PC-3 (cell line): ENCODE results near the gene ADCY10. TPM values are rescaled to one million over a fixed set of nuclear protein-coding genes. Genes with fewer than 3 reads are reported as not detected.

Experiments used
- ATAC-seq: fragments of 200-7000 bp; cut with Tn5 transposase; 2 replicates; pipeline ENCODE4 v1.9.1; 2020; ENCODE audit warnings: mild to moderate bottlenecking, moderate library complexity
- BruUV-seq: library from RNA; stranded (reverse); fragments of 400-500 nt; replicated peaks from 2 replicates; lab custom pipeline; 2021; lab: Mats Ljungman, UMichigan
- CTCF ChIA-PET: fragments of 300-600 bp; sonication (Branson Sonifier 250); formaldehyde crosslinking; loops from one replicate; lab custom pipeline; 2022; ENCODE audit warnings: antibody characterized with exemption; lab: Charles Lee
- POLR2A ChIA-PET: fragments of 300-600 bp; sonication (Branson Sonifier 250); formaldehyde crosslinking; loops from one replicate; lab custom pipeline; 2022; ENCODE audit warnings: antibody characterized with exemption; ENCODE audit not compliant: unreplicated experiment; lab: Charles Lee
- DNase-seq: peaks from one replicate; pipeline ENCODE4 v3.0.0-alpha.2; 2015
- H2AFZ ChIP-seq: fragments of 300-600 bp; sonication (generic); 2 replicates; pipeline ENCODE4 v1.6.0; 2016; ENCODE audit warnings: antibody characterized with exemption, low read length
- H3F3A ChIP-seq: fragments of 300-600 bp; sonication (generic); one replicate; pipeline ENCODE4 v1.6.0; 2017; ENCODE audit warnings: antibody characterized with exemption, low read length, control low read depth, mild to moderate bottlenecking; ENCODE audit not compliant: unreplicated experiment
- H3K27ac ChIP-seq: fragments of 300-600 bp; sonication (generic); 2 replicates; pipeline ENCODE4 v1.5.1; 2016; ENCODE audit warnings: mild to moderate bottlenecking, low read length
- H3K27me3 ChIP-seq: fragments of 300-600 bp; sonication (generic); 2 replicates; pipeline ENCODE4 v1.6.1; 2016; ENCODE audit warnings: low read length, mixed read lengths
- H3K36me3 ChIP-seq: fragments of 300-600 bp; sonication (generic); 2 replicates; pipeline ENCODE4 v1.6.1; 2016; ENCODE audit warnings: low read depth, mixed run types, low read length, mixed read lengths
- H3K4me1 ChIP-seq: fragments of 300-600 bp; sonication (generic); 2 replicates; pipeline ENCODE4 v1.5.1; 2016; ENCODE audit warnings: low read length; ENCODE audit not compliant: insufficient read depth
- H3K4me2 ChIP-seq: fragments of 300-600 bp; sonication (generic); 2 replicates; pipeline ENCODE4 v1.6.0; 2016; ENCODE audit warnings: low read length
- H3K4me3 ChIP-seq: fragments of 300-600 bp; sonication (generic); 2 replicates; pipeline ENCODE4 v1.5.1; 2016; ENCODE audit warnings: mild to moderate bottlenecking, low read length, mixed read lengths
- H3K79me2 ChIP-seq: fragments of 300-600 bp; sonication (generic); 2 replicates; pipeline ENCODE4 v1.6.1; 2017; ENCODE audit warnings: low read length, mixed read lengths
- H3K9ac ChIP-seq: fragments of 300-600 bp; sonication (generic); 2 replicates; pipeline ENCODE4 v1.6.0; 2016; ENCODE audit warnings: mild to moderate bottlenecking, low read length
- H3K9me2 ChIP-seq: fragments of 300-600 bp; sonication (generic); replicated peaks from 2 replicates; pipeline ENCODE4 v1.6.1; 2016; ENCODE audit warnings: mixed run types, low read length, mixed read lengths
- H3K9me3 ChIP-seq: fragments of 300-600 bp; sonication (generic); 2 replicates; pipeline ENCODE4 v1.6.1; 2016; ENCODE audit warnings: low read length, mixed read lengths
- H4K20me1 ChIP-seq: fragments of 300-600 bp; sonication (generic); 2 replicates; pipeline ENCODE4 v1.6.1; 2016; ENCODE audit warnings: low read length, mixed read lengths
- EZH2 ChIP-seq: fragments of 300-600 bp; sonication (generic); IDR thresholded peaks from one replicate; pipeline ENCODE4 v1.6.1; 2017; ENCODE audit warnings: antibody characterized with exemption, mild to moderate bottlenecking, low read length; ENCODE audit not compliant: unreplicated experiment
- EZH2phosphoT487 ChIP-seq: fragments of 300-600 bp; sonication (generic); IDR thresholded peaks from 2 replicates; pipeline ENCODE4 v1.6.1; 2018; ENCODE audit warnings: mild to moderate bottlenecking, antibody characterized with exemption, low read length, borderline replicate concordance
- intact Hi-C: fragments of 100-400 bp; cut with micrococcal nuclease; formaldehyde crosslinking; loops from 2 replicates; pipeline ENCODE4 v1.9.0; 2023
- total RNA-seq: library from RNA; depleted of rRNA; stranded (reverse); fragments of >200 nt; gene quantifications from 2 replicates; pipeline ENCODE4 v1.2.3, GENCODE V29; 2014
- TF ChIP-seq, protein P1 (sequence below): fragments of 300-600 bp; sonication (generic); conservative IDR thresholded peaks from 2 replicates; pipeline ENCODE4 v1.5.1; 2017; ENCODE audit warnings: antibody characterized with exemption, low read depth, mild to moderate bottlenecking, low read length

Gene ADCY10
- total RNA-seq, 1 experiment from 2014 or later = not detected

DNA sequence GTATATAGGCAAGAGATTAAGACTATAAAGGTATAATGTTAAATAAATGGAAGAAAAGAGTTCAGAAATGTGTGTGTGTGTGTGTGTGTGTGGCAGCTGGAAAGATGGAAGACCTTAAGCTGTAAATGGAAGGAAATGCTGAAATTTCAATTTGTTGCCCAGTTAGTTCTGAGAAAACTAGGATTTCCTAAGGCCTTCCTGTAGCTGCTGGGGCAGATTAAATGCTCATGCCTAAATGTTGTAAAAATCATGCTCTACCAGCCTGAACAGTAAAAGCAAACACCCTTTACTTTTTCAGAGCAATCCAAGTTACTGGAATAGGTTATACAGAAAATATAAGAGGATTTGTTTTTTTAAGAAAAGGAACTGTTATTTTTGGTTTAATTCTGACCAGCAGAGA is 8.3 kb downstream of the ADCY10 start:
- TF ChIP-seq, protein P1, sequence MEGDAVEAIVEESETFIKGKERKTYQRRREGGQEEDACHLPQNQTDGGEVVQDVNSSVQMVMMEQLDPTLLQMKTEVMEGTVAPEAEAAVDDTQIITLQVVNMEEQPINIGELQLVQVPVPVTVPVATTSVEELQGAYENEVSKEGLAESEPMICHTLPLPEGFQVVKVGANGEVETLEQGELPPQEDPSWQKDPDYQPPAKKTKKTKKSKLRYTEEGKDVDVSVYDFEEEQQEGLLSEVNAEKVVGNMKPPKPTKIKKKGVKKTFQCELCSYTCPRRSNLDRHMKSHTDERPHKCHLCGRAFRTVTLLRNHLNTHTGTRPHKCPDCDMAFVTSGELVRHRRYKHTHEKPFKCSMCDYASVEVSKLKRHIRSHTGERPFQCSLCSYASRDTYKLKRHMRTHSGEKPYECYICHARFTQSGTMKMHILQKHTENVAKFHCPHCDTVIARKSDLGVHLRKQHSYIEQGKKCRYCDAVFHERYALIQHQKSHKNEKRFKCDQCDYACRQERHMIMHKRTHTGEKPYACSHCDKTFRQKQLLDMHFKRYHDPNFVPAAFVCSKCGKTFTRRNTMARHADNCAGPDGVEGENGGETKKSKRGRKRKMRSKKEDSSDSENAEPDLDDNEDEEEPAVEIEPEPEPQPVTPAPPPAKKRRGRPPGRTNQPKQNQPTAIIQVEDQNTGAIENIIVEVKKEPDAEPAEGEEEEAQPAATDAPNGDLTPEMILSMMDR = no peak
- TF ChIP-seq EZH2phosphoT487 = no peak
- no peak for TF ChIP-seq EZH2
- H3K9me3 ChIP-seq = peaks cover 7% of the 10 kb centered on the region; the same call in 1 of the 2 replicates
- no peak for DNase-seq
- ATAC-seq = no peak
- intact Hi-C loops = no loop called here
- peaks cover 8% of the 10 kb centered on the region; the same call in 1 of the 2 replicates for H3K4me1 ChIP-seq
- no peaks in the 10 kb centered on the region for H3K36me3 ChIP-seq
- H3K9me2 ChIP-seq = no peaks in the 10 kb centered on the region
- no peak overlapping the region for H3K4me2 ChIP-seq
- POLR2A ChIA-PET = no interaction called here
- H3K9ac ChIP-seq = no peak overlapping the region
- H3K79me2 ChIP-seq = no peaks in the 10 kb centered on the region
- H3K4me3 ChIP-seq = no peak overlapping the region
- no peak overlapping the region for H3K27ac ChIP-seq
- CTCF ChIA-PET = interaction anchor here (1.5 kb wide), 1 partner anchor 177 kb away, joined by 3 read pairs; no protein-coding TSS in a partner anchor
- no peaks in the 10 kb centered on the region for H4K20me1 ChIP-seq
- no peaks in the 10 kb centered on the region for H3F3A ChIP-seq
- BruUV-seq = no TSS peak
- H3K27me3 ChIP-seq = no peaks in the 10 kb centered on the region
- no peak overlapping the region for H2AFZ ChIP-seq

DNA sequence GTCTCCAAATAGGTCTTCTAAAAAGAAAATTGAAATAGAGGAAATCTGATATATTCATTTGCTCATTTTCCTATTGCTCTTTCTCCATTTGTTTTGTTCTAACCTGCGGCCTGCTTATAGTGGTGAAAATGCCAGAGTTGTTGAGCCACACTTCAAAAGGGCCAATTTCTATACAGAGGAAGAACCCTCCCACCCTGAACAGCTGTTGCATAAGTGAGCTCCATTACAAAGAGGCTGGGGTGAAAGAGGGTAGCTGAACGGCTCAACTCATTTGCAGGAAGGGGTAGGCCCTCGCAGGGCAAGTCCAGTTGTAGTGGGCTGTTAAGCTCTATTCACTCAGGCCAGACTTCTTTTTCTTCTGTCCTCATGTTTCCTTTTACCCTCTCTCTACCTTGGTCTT is 8.8 kb downstream of the ADCY10 start:
- no peaks in the 10 kb centered on the region for H3K36me3 ChIP-seq
- no peak overlapping the region for H3K9ac ChIP-seq
- no peaks in the 10 kb centered on the region for H3K27me3 ChIP-seq
- H3K79me2 ChIP-seq = no peaks in the 10 kb centered on the region
- DNase-seq = no peak
- H3K9me3 ChIP-seq = peaks cover 7% of the 10 kb centered on the region; the same call in 1 of the 2 replicates
- no peaks in the 10 kb centered on the region for H4K20me1 ChIP-seq
- H3K4me3 ChIP-seq = no peak overlapping the region
- no peak overlapping the region for H3K4me2 ChIP-seq
- intact Hi-C loops = no loop called here
- TF ChIP-seq EZH2phosphoT487 (no peak), EZH2 (no peak)
- H2AFZ ChIP-seq = no peak overlapping the region
- ChIA-PET POLR2A (no interaction called here), CTCF (interaction anchor here (0.9 to 1.5 kb wide), 2 partner anchors 29 to 177 kb away, joined by 3 to 4 read pairs; no protein-coding TSS in a partner anchor)
- H3K4me1 ChIP-seq = peaks cover 8% of the 10 kb centered on the region; the same call in 1 of the 2 replicates
- no peaks in the 10 kb centered on the region for H3K9me2 ChIP-seq
- ATAC-seq = no peak
- BruUV-seq = no TSS peak
- no peak overlapping the region for H3K27ac ChIP-seq
- no peaks in the 10 kb centered on the region for H3F3A ChIP-seq

DNA sequence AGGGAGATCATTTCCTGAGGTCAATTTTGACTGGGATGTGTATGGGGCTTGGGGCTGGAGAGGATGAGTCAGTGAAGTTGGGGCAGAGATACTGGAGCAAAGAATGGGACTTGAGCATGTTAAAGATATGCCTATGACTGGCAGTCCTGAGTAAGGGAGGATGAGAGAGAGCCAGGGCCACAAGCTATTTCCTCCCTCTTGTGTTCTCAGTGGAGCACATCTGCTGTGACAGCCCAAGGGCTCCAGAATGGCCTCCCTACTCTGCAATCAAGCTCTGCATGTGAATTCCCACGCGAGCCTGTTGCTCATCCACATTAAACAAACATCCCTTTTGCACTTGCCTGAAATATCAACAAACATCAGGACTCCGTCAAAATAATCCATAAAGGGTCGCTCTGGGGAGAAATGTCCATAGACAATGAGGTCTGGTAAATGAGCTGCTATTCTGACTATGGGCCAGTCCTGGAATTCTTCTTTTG is 9.2 kb downstream of the ADCY10 start:
- no peaks in the 10 kb centered on the region for H3K79me2 ChIP-seq
- H3K4me3 ChIP-seq = no peak overlapping the region
- H3K36me3 ChIP-seq = no peaks in the 10 kb centered on the region
- H2AFZ ChIP-seq = no peak overlapping the region
- peaks cover 2% of the 10 kb centered on the region; the same call in 1 of the 2 replicates for H3K9me3 ChIP-seq
- POLR2A ChIA-PET = no interaction called here
- H3K4me1 ChIP-seq = peaks cover 8% of the 10 kb centered on the region; the same call in 1 of the 2 replicates
- H3K27ac ChIP-seq = no peak overlapping the region
- DNase-seq (peak; percentile 51), ATAC-seq (peak; percentile 91)
- no peaks in the 10 kb centered on the region for H3F3A ChIP-seq
- H3K27me3 ChIP-seq = no peaks in the 10 kb centered on the region
- no peaks in the 10 kb centered on the region for H3K9me2 ChIP-seq
- H3K4me2 ChIP-seq = no peak overlapping the region
- no peak for TF ChIP-seq EZH2
- TF ChIP-seq, protein P1 = no peak
- no peaks in the 10 kb centered on the region for H4K20me1 ChIP-seq
- intact Hi-C loops = loop anchor here (5.0 kb wide), 1 partner anchor 82 kb away; no protein-coding TSS in a partner anchor
- CTCF ChIA-PET = interaction anchor here (0.9 to 1.5 kb wide), 2 partner anchors 29 to 178 kb away, joined by 3 to 4 read pairs; no protein-coding TSS in a partner anchor
- BruUV-seq = no TSS peak
- no peak overlapping the region for H3K9ac ChIP-seq
